Left renal cortex interstitium (tissue), 4 donors: ENCODE measurements around the gene OR2M3. TPM values are rescaled to one million over a fixed set of nuclear protein-coding genes. Genes with fewer than 3 reads are reported as not detected.
"Not testable (repeated sequence)": the region's sequence is repeated elsewhere in the genome, so short reads cannot be mapped to it uniquely, and the experiment has no call there.

Experiments used
- DNase-seq, 4 donors: peaks; one replicate each; pipeline ENCODE4 v3.0.0-alpha.2; 2013; ENCODE audit warnings: low read depth in 4 of 4, low spot score in 2 of 4, missing footprints in 1 of 4
- polyA plus RNA-seq, 4 donors: library from polyadenylated mRNA; unstranded; fragments of 120-200 nt; gene quantifications; one replicate each; pipeline ENCODE4 v1.2.1, GENCODE V29; 2013; ENCODE audit not compliant: insufficient read length in 4 of 4

Gene OR2M3, protein sequence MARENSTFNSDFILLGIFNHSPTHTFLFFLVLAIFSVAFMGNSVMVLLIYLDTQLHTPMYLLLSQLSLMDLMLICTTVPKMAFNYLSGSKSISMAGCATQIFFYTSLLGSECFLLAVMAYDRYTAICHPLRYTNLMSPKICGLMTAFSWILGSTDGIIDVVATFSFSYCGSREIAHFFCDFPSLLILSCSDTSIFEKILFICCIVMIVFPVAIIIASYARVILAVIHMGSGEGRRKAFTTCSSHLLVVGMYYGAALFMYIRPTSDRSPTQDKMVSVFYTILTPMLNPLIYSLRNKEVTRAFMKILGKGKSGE
- polyA plus RNA-seq: under 1 TPM in 3 of 4 donors, not detected in 1; 0.02 to 0.08 (median 0.03) TPM

DNA sequence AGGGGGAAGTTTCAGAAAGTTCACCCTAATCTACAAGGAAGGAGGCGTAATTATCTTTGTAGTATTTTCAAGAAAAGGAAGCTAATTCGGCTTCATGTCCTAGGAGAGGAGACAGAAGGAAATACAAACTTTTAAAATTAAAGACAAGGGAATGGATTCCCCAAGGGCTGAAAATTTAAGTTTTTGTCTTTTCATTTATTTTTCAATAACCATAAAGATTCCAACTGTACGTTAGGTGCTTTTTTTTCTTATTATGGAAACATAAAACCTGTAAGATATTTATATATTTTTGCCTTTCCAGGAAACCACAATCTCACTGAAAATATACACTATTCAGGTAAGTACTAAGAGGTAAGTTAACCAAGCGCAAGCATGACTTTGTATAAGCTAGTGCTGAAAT, at the start of gene OR2M3:
TSS of gene OR2M3 (plus strand) at position 301 of the 400 bp plus-strand sequence. CDS start 5,803 bp downstream, outside the sequence.
- no peak for DNase-seq

DNA sequence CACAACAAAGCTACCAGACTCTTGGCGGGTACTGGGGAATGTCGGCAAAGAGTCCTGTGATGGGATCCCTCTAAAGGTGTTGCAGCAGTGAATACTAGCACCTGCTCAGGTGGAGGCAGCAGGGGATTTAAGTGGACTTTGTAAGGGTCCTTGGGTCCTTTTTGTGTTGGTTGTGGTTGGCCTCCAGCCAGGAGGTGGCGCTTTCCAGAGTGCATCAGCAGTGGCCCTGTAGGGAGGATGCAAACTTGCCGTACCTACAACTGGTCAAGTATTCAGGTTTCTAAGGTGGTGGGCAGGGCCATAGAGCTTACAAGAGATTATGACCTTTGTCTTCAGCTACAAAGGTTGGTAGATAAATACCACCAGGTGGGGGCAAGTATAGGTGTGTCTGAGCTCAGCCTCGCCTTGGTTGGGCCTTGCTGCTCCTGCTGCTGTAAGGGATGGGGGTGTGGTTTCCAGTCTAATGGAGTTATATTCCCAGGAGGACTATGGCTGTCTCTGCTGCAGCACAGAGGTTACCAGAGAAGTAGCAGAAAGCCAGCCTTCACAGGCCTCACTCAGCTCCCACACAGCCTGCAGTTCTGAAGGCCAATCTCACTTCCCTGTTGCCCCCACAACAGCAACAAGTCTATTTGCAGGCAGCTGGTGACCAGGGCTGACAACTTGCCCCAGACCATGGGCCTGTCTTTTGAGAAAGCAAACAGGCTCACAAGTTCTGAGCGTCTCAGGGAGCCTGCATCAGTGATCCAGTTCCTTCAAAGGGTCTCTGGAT, 44.8 kb upstream of the OR2M3 start:
- no peak for DNase-seq

DNA sequence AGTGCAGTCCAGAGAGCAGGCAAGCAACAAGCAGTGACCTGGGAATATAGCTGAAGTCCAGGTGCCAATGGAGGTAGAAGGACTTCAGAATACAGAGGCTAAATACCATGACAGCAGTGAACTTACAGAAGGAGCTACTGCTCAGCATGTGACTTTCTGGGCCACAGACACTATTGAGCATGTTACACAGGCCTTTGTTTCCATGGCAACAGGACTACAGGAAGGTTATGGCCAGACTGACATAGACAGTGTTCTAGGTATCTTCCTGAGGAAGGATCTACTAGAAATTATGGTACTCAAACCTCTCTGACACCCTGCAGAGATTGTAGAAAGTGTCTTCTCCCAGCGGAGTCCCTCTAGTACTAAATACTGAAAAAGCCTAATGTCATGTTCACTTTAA, 41.1 kb upstream of the OR2M3 start:
- DNase-seq: no peak

DNA sequence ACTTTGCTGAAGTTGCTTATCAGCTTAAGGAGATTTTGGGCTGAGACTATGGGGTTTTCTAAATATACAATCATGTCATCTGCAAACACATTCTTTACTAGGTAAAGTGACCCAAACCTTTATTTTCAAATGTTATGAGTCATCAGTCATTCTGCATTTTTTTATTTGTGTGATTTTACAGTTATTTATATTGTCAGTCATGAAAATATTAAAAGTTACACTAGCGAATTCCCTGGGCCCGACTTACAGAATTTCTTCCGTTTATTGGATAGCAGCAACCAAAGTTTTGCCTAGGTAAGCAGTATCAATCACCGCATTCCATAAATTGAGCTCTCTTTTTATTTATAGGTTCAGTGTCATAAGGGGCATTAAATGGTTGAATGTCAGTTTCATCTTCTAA, 38.3 kb upstream of the OR2M3 start:
- no peak for DNase-seq

DNA sequence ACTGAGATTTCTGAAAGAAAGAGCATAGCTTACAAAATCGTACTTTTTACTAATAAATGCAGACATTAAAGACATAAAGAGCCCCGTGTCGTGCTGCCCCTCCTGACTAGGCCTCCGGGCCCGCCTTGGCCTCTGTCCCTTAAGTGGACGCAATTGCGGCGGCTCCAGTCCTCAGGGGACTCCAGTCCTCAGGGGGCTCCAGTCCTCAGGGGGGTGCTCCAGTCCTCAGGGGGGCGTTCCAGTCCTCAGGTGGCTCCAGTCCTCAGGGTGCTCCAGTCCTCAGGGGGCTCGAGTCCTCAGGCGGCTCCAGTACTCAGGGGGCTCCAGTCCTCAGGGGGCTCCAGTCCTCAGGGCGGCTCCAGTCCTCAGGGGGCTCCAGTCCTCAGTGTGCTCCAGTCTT, 33.0 kb upstream of the OR2M3 start:
- no peak for DNase-seq

DNA sequence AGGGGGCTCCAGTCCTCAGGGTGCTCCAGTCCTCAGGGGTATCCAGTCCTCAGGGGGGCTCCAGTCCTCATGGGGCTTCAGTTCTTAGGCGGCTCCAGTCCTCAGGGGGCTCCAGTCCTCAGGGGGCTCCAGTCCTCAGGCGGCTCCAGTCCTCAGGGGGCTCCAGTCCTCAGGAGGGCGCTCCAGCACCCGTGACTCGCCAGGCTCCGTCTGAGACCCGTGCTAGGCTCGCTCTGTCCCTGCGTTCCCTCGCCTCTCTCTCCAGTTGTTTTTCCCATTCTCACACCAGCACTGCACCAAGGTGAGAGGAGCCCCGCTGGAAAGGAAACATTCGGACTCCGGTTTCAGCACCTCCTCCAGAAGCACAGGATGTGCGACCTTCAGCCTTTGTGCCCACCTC, 31.9 kb upstream of the OR2M3 start:
- DNase-seq: no peak

DNA sequence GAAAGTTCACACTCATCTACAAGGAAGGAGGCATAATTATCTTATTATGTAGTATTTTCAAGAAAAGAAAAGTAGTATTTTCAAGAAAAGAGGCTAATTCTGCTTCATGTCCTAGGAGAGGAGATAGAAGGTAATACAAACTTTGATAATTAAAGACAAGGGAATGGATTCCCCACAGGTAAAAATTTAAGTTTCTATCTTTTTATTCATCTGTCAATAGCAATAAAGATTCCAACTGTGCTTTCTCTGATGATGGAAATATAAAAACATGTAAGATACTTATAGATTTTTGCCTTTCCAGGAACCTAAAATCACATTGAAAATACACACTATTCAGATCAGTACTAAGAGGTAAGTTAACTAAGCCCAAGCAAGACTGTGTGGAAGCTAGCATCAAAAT, 22.5 kb upstream of the OR2M3 start, which contains the start of gene OR2M2:
TSS of gene OR2M2 (plus strand) at position 301 of the 400 bp plus-strand sequence. CDS start 5,165 bp downstream, outside the sequence.
- DNase-seq: no peak

DNA sequence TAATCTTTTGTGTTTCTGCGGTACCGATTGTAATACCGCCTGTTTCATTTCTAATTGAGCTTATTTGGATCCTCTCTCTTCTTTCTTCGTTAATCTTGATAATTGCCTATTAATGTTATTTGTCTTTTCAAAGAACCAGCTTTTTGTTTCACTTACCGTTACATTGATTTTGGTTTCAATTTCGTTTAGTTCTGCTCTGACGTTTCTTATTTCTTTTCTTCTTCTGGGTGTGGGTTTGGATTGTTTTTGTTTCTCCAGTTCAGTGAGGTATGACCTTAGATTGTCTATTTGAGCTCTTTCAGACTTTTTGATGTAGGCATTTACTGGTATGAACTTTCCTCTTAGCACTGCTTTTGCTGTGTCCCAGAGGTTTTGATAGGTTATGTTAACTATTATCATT, 13.1 kb upstream of the OR2M3 start:
- no peak for DNase-seq

DNA sequence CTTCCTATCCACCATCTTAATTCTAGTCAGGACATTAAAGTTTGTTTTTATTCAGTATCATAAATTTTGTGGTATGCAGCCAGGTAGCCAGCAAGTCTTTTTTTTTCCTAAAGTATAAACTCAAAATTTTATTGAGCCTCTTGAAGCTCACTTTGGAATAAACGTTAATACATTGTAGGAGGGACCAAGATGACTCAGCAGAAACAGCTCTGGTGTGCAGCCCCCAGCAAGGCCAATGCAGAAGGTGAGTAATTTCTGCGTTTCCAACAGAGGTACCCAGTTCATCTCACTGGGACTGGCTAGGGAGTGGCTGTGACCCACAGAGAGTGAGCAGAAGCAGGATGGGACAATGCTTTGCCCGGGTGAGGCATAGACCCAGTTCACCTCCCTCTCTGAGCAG, 9.7 kb upstream of the OR2M3 start:
- DNase-seq: no peak

DNA sequence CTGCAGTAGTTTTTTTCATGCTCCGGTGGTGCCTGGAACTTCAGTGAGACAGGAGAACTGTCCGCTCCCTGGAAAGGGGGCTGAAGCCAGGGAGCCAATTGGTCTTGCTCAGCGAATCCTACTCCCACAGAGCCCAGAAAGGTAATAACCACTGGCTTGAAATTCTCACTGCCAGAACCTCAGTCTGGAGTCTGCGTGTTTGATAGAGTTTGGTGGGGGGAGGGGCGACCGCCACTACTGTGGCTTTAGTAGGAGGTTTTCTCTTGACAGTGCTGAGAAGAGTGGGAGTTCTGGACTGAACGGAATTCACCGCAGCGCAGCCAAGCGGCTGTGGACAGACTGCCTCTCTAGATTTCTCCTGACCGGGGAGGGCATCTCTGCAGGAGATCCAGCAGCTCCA, 8.0 kb upstream of the OR2M3 start:
- DNase-seq: peak in 2 of 4 donors; percentile 11 to 13

DNA sequence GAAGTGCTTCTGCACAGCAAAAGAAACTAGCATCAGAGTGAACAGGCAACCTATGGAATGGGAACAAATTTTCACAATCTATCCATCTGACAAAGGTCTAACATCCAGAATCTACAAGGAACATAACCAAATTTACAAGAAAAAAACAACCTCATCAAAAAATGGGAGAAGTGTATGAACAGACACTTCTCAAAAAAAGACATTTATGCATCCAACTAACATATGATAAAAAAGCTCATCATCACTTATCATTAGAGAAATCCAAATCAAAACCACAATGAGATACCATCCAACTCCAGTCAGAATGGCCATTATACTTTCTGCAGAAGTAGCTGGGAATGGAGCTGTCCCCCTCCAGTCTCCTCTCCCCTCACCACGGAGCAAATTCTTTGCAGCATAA, 2.9 kb upstream of the OR2M3 start:
- no peak for DNase-seq

DNA sequence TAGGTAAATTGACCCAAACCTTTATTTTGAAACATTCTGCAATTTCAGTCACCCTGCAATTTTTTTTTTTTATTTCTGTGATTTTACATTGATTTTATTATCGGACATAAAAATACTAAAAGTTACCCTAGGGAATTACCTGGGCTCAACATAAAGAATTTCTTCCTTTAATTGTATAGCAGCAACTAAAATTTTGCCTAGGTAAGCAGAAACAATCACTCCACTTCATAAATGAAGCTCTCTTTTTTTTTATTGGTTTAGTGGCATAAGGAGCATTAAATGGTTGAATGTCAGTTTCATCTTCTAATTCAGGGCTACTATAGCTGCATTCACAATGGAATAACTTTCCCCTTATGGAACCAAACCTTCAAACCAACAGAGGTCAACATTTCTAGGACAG, 18.8 kb downstream of the OR2M3 start:
- no peak for DNase-seq

DNA sequence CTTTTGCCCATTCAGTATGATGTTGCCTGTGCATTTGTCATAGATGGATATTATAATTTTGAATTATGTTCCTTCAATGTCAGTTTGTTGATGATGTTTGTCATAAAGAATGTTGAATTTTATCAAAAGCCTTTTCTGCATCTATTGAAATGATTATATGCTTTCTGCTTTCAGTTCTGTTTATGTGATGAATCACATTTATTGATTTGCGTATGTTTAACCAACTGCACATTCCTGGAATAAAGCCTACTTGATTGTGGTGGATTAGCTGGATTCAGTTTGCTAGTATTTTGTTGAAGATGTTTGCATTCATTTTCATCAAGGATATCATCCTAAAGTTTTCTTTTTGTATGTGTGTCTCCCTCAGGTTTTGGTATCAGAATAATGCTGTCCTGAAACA, 28.5 kb downstream of the OR2M3 start:
- no peak for DNase-seq

DNA sequence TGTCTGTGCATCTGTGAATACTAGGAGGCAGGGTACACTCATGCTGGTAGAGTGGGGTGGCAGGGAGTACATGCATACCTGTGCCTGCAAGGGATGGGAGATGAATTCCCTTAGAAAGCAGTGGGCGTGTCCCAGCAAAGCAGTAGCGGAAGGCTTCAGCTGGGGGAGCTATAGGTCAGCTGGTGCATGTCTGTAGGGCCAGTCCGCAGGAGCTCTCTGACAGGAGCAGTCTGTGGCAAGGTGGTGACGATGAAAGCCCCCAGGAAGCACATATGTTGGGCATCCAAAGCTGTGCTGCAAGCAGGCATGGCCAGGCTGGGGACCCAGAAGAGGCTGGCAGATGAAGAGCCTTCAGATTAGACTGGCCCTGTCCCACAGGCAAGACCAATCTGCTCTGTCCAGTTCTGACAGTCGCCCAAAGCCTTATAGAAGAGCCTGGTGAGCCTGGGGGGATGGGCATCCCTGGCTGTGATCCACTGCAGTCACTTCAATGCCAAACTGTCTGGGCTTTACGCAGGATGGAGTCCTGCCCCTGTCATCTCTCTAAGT, 32.4 kb downstream of the OR2M3 start:
- no peak for DNase-seq

DNA sequence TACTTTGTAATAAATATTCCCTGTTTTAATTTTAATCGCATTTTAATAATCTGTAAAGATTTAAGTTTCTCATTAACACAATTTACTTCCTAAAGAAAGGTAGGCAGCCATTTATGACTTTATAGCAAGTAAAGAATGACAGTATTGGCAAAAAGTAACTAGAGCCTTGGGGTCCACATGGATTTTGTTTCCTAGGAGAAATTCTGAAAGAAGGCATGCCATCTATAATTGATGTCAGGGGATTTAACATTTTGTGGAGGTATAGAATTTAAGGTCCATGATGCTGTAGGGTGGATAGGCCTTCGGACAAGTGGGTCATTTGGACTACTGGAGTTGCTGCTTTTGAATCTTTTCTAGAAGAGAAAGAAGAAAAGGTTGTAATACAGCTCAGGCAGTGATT, 34.1 kb downstream of the OR2M3 start, which contains the start of gene OR2M4:
TSS of gene OR2M4 (plus strand) at position 301 of the 400 bp plus-strand sequence. CDS start 7,512 bp downstream, outside the sequence.
- no peak for DNase-seq

DNA sequence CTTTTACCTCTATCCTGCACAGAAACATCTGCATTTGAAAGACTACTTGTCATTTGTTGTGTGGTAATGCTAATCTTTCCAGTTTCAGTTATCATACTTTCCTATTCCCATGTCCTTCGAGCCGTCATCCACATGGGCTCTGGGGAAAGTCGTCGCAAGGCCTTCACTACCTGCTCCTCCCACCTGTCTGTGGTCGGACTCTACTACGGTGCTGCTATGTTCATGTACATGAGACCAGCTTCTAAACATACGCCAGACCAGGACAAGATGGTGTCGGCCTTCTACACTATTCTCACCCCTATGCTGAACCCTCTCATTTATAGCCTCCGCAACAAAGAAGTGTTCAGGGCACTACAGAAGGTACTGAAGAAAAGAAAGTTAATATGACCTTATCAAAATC, 42.4 kb downstream of the OR2M3 start:
- DNase-seq: no peak

DNA sequence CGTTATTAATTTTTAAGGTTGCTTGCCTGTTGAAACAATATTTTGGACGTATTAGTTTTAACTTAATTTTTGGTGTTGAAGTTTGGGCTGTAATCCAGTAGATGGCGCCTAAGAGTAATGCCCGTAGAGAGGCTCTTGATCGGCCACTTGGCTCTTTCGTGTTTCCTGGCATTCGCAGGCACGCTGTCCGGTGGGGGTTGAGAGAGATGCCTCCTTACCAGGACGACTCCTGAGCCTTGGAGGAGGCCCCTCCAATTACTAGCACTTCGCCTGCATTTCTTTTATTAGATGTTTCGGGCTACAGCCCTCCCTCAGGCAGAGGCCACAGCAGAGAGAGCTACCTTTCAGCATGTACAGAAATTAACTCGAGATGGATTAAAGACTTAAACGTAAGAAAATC, 46.1 kb downstream of the OR2M3 start:
- DNase-seq: peak in 2 of 4 donors; percentile 3

DNA sequence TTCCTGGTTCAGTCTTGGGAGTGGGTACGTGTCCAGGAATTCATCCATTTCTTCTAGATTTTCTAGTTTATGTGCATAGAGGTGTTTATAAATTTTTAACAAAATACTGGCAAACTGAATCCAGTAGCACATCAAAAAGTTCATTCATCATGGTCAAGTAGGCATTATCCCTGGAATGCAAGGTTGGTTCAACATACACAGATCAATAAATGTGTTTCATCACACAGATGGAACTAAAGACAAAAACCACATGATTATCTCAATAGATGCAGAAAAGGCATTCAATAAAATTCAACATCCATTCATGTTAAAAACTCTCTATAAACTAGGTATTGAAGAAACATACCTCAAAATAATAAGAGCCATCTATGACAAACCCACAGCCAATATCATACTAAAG, 62.2 kb downstream of the OR2M3 start:
- not testable (repeated sequence) for DNase-seq
